ENCODE results near the gene RPS6KC1. TPM values are rescaled to one million over a fixed set of nuclear protein-coding genes. Genes with fewer than 3 reads are reported as not detected.

Gene RPS6KC1
- polyA plus RNA-seq, 3 donors: 8.9 to 16.0 (median 11.4) TPM

- Histone ChIP-seq H3K27me3 (ENCODE audit: control insufficient read depth in 2 of 2, insufficient read depth in 2 of 2, low read length in 2 of 2) (no peaks in the 10 kb centered on the region), H3K9ac (ENCODE audit: insufficient read depth, low read length, poor library complexity, severe bottlenecking) (no peak overlapping the region), H3K4me3 (replicated peaks in 1 of 3; ENCODE audit: low read depth in 2 of 3, low read length in 3 of 3) (no peak overlapping the region), H3K36me3 (replicated peaks in 1 of 2; ENCODE audit: control insufficient read depth in 1 of 2, insufficient read depth in 2 of 2, low read length in 2 of 2) (peaks cover 0 to 23% of the 10 kb centered on the region in 2 donors), H3K4me2 (replicated peaks; ENCODE audit: extremely low read depth, low read length, poor library complexity, severe bottlenecking) (no peak overlapping the region), H4K20me1 (ENCODE audit: insufficient read depth, low read length) (peaks cover 6% of the 10 kb centered on the region), H3K79me2 (ENCODE audit: insufficient read depth, low read length) (no peaks in the 10 kb centered on the region), H2AFZ (ENCODE audit: insufficient read depth, low read depth, low read length, poor library complexity, severe bottlenecking) (no peak overlapping the region), H3K9me3 (replicated peaks in 1 of 2; ENCODE audit: control insufficient read depth in 1 of 2, insufficient read depth in 1 of 2, low read length in 2 of 2) (no peaks in the 10 kb centered on the region), H3K27ac (ENCODE audit: low read depth in 1 of 2, low read length in 2 of 2) (no peak overlapping the region), H3K4me1 (ENCODE audit: control insufficient read depth in 1 of 2, insufficient read depth in 2 of 2, low read length in 2 of 2) (no peaks in the 10 kb centered on the region)
- WGBS (ENCODE audit: insufficient coverage): no CpG with 5 or more reads among the region's 2 CpGs
- Mint-ChIP-seq H3K4me3 (no peak overlapping the region), H3K4me1 (no peaks in the 10 kb centered on the region), H3K27ac (no peak overlapping the region), H3K27me3 (ENCODE audit: low read depth in 3 of 3) (no peaks in the 10 kb centered on the region), H3K9me3 (no peaks in the 10 kb centered on the region), H3K36me3 (peaks cover 21 to 22% of the 10 kb centered on the region in 2 donors)
- no peak for DNase-seq
- no peak for TF ChIP-seq CTCF (IDR thresholded peaks at IDR 0.05)
- intact Hi-C loops (cut with micrococcal nuclease): no loop called here
These were observed 111.3 kb downstream of the RPS6KC1 start for GRCh38 chr1:213162338-213162737.

- Mint-ChIP-seq H3K36me3 (peaks cover 22% of the 10 kb centered on the region in 2 donors), H3K4me3 (no peak overlapping the region), H3K27ac (no peak overlapping the region), H3K9me3 (no peaks in the 10 kb centered on the region), H3K27me3 (ENCODE audit: low read depth in 3 of 3) (no peaks in the 10 kb centered on the region), H3K4me1 (no peaks in the 10 kb centered on the region)
- no peak for DNase-seq
- Histone ChIP-seq H3K79me2 (ENCODE audit: insufficient read depth, low read length) (no peaks in the 10 kb centered on the region), H4K20me1 (ENCODE audit: insufficient read depth, low read length) (peaks cover 6% of the 10 kb centered on the region), H3K4me2 (replicated peaks; ENCODE audit: extremely low read depth, low read length, poor library complexity, severe bottlenecking) (no peak overlapping the region), H3K27ac (ENCODE audit: low read depth in 1 of 2, low read length in 2 of 2) (no peak overlapping the region), H3K27me3 (ENCODE audit: control insufficient read depth in 2 of 2, insufficient read depth in 2 of 2, low read length in 2 of 2) (no peaks in the 10 kb centered on the region), H2AFZ (ENCODE audit: insufficient read depth, low read depth, low read length, poor library complexity, severe bottlenecking) (no peak overlapping the region), H3K4me3 (replicated peaks in 1 of 3; ENCODE audit: low read depth in 2 of 3, low read length in 3 of 3) (no peak overlapping the region), H3K9me3 (replicated peaks in 1 of 2; ENCODE audit: control insufficient read depth in 1 of 2, insufficient read depth in 1 of 2, low read length in 2 of 2) (no peaks in the 10 kb centered on the region), H3K36me3 (replicated peaks in 1 of 2; ENCODE audit: control insufficient read depth in 1 of 2, insufficient read depth in 2 of 2, low read length in 2 of 2) (peaks cover 0 to 23% of the 10 kb centered on the region in 2 donors), H3K4me1 (ENCODE audit: control insufficient read depth in 1 of 2, insufficient read depth in 2 of 2, low read length in 2 of 2) (no peaks in the 10 kb centered on the region), H3K9ac (ENCODE audit: insufficient read depth, low read length, poor library complexity, severe bottlenecking) (no peak overlapping the region)
- intact Hi-C loops (cut with micrococcal nuclease): no loop called here
- no peak for TF ChIP-seq CTCF (IDR thresholded peaks at IDR 0.05)
- no CpG with 5 or more reads among the region's 1 CpG for WGBS (ENCODE audit: insufficient coverage)
These were observed 111.8 kb downstream of the RPS6KC1 start for GRCh38 chr1:213162862-213163261.
